ENCODE results near the gene NIPAL3.

DNA sequence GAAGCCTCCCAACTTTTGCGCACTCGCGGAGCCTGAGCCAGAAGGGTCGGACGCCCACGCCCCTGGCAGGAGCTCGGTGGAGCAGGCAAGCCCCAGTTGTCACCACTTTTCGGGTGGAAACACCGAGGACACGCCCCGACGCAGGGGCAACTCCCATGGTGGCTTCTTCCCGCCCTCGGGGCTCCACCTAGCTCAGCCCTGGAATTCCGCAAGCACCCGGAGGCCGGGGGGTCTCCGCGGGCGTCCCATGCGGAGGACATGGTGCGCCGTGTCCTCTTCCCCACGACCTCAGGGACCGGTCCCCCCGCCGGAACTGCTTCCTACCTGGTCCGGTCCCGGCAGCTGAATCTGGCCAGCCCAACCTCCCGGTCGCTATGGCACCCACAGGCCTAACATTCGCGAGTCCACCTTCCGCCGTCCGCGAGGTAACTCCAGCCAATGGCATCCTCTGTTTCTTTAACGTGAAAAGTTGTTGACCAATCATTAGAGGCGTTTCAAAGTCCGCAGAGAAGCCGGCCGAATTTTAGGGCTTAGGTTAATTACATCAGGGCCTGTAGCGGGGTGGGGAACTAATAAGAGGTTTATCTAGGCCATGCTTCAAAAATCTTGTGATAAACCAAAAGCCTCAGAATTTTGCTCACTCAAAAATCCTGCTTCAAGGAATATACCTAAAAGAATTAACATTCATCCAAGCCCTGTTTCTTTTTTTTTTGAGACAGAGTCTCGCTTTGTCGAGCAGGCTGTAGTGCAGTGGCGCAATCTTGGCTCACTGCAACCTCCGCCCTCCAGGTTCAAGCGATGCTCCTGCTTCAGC is 2.0 kb upstream of the NIPAL3 start, which contains the start of gene STPG1:
- TF ChIP-seq, protein P1, sequence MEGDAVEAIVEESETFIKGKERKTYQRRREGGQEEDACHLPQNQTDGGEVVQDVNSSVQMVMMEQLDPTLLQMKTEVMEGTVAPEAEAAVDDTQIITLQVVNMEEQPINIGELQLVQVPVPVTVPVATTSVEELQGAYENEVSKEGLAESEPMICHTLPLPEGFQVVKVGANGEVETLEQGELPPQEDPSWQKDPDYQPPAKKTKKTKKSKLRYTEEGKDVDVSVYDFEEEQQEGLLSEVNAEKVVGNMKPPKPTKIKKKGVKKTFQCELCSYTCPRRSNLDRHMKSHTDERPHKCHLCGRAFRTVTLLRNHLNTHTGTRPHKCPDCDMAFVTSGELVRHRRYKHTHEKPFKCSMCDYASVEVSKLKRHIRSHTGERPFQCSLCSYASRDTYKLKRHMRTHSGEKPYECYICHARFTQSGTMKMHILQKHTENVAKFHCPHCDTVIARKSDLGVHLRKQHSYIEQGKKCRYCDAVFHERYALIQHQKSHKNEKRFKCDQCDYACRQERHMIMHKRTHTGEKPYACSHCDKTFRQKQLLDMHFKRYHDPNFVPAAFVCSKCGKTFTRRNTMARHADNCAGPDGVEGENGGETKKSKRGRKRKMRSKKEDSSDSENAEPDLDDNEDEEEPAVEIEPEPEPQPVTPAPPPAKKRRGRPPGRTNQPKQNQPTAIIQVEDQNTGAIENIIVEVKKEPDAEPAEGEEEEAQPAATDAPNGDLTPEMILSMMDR (IDR thresholded peaks at IDR 0.05), result no peak
- no peak for TF ChIP-seq POLR2A (IDR thresholded peaks at IDR 0.05)
- no peak for TF ChIP-seq EP300 (IDR thresholded peaks at IDR 0.05)
